ENCODE results near the gene RIOK1.

The RIOK1 gene

GRCh38 chr6:7431674-7432390, 42.2 kb downstream of the RIOK1 start:
- TF ChIP-seq POLR2AphosphoS5 (IDR thresholded peaks at IDR 0.05; ENCODE audit: low read depth, low read length) (no peak), TAF1 (IDR thresholded peaks at IDR 0.05; ENCODE audit: borderline replicate concordance, insufficient read depth, low read length) (no peak), FOXP2 (optimal IDR thresholded peaks at IDR 0.05; ENCODE audit: borderline replicate concordance, extremely low read depth, extremely low read length, insufficient read depth) (no peak), REST (IDR thresholded peaks at IDR 0.05; ENCODE audit: insufficient read depth in 1 of 2, low read depth in 2 of 2, low read length in 2 of 2) (no peak), SIN3A (IDR thresholded peaks at IDR 0.05; ENCODE audit: borderline replicate concordance, insufficient read depth, low read length) (no peak)

GRCh38 chr6:7432391-7433120, 42.9 kb downstream of the RIOK1 start:
- TF ChIP-seq SIN3A (IDR thresholded peaks at IDR 0.05; ENCODE audit: borderline replicate concordance, insufficient read depth, low read length) = no peak
- TF ChIP-seq FOXP2 (optimal IDR thresholded peaks at IDR 0.05; ENCODE audit: borderline replicate concordance, extremely low read depth, extremely low read length, insufficient read depth) = no peak
- TF ChIP-seq POLR2AphosphoS5 (IDR thresholded peaks at IDR 0.05; ENCODE audit: low read depth, low read length) = no peak
- TF ChIP-seq TAF1 (IDR thresholded peaks at IDR 0.05; ENCODE audit: borderline replicate concordance, insufficient read depth, low read length) = no peak
- no peak for TF ChIP-seq REST (IDR thresholded peaks at IDR 0.05; ENCODE audit: insufficient read depth in 1 of 2, low read depth in 2 of 2, low read length in 2 of 2)

GRCh38 chr6:7433121-7433617, 43.6 kb downstream of the RIOK1 start:
- no peak for TF ChIP-seq TAF1 (IDR thresholded peaks at IDR 0.05; ENCODE audit: borderline replicate concordance, insufficient read depth, low read length)
- no peak for TF ChIP-seq REST (IDR thresholded peaks at IDR 0.05; ENCODE audit: insufficient read depth in 1 of 2, low read depth in 2 of 2, low read length in 2 of 2)
- TF ChIP-seq POLR2AphosphoS5 (IDR thresholded peaks at IDR 0.05; ENCODE audit: low read depth, low read length) = no peak
- no peak for TF ChIP-seq FOXP2 (optimal IDR thresholded peaks at IDR 0.05; ENCODE audit: borderline replicate concordance, extremely low read depth, extremely low read length, insufficient read depth)

- TF ChIP-seq SIN3A (IDR thresholded peaks at IDR 0.05; ENCODE audit: borderline replicate concordance, insufficient read depth, low read length) (no peak), FOXP2 (optimal IDR thresholded peaks at IDR 0.05; ENCODE audit: borderline replicate concordance, extremely low read depth, extremely low read length, insufficient read depth) (no peak), TAF1 (IDR thresholded peaks at IDR 0.05; ENCODE audit: borderline replicate concordance, insufficient read depth, low read length) (no peak), REST (IDR thresholded peaks at IDR 0.05; ENCODE audit: insufficient read depth in 1 of 2, low read depth in 2 of 2, low read length in 2 of 2) (no peak), POLR2AphosphoS5 (IDR thresholded peaks at IDR 0.05; ENCODE audit: low read depth, low read length) (no peak)
Measured at GRCh38 chr6:7434672-7435071, 45.1 kb downstream of the RIOK1 start.
